Measurements from ENCODE around the gene CUEDC1. TPM values are rescaled to one million over a fixed set of nuclear protein-coding genes. Genes with fewer than 3 reads are reported as not detected.

The CUEDC1 gene
- total and polyA plus RNA-seq, 9 of the 15 experiments (the other 6 are each of a cell fraction or from before 2014, with no cell fraction given), result 0.20 to 4.1 (median 1.6) TPM; not detected in 1

GRCh38 chr17:57915985-57916757 is 39.0 kb downstream of the CUEDC1 start:
- H3K79me2 ChIP-seq (ENCODE audit: control insufficient read depth, insufficient read depth, low read length), result no peaks in the 10 kb centered on the region
- H3K9me3 ChIP-seq (replicated peaks; ENCODE audit: control insufficient read depth, insufficient read depth, low read depth, low read length), result no peaks in the 10 kb centered on the region
- H3K9me1 ChIP-seq (ENCODE audit: control insufficient read depth, insufficient read depth, low read length), result no peaks in the 10 kb centered on the region
- no peak for DNase-seq (ENCODE audit: extremely low read depth in 1 of 4, low spot score in 3 of 4)
- FAIRE-seq, result no peak
- no peak overlapping the region for H3K27ac ChIP-seq (ENCODE audit: extremely low read depth, low read depth, low read length)
- ATAC-seq, result no peak
- H3K4me1 ChIP-seq (replicated peaks in 1 of 2; ENCODE audit: control insufficient read depth in 2 of 2, insufficient read depth in 2 of 2, low read length in 2 of 2), result 0 out of 5 replicates have a peak, but pooled peaks cover 0 to 5% of the 10 kb centered on the region in 2 experiments
- no peaks in the 10 kb centered on the region for H4K20me1 ChIP-seq (replicated peaks; ENCODE audit: control insufficient read depth, insufficient read depth, low read length)
- BruUV-seq (replicated peaks), result no TSS peak
- no peaks in the 10 kb centered on the region for H3K36me3 ChIP-seq (ENCODE audit: control insufficient read depth, insufficient read depth, low read length)
- CTCF ChIA-PET (ENCODE audit: low intra/inter-chr PET ratio), result no interaction called here
- no peak overlapping the region for H3K9ac ChIP-seq (ENCODE audit: insufficient read depth in 1 of 2, low read depth in 2 of 2, low read length in 2 of 2)
- TF ChIP-seq NR0B1 (IDR thresholded peaks at IDR 0.05; ENCODE audit: partially characterized antibody) (no peak), ZNF668 (CRISPR knock-in tag; IDR thresholded peaks at IDR 0.05) (no peak), PHB (CRISPR knock-in tag; IDR thresholded peaks at IDR 0.05) (no peak), FUS (optimal IDR thresholded peaks at IDR 0.05; ENCODE audit: low read depth, low read length) (no peak), ZC3H11A (IDR thresholded peaks at IDR 0.05; ENCODE audit: low read depth, low read length) (no peak)
- intact Hi-C loops (cut with micrococcal nuclease) (no loop called here), in situ Hi-C loops (cut with MboI) (no loop called here)
- H3K27me3 ChIP-seq (ENCODE audit: control insufficient read depth in 2 of 2, insufficient read depth in 2 of 2, low read length in 2 of 2), result peaks cover 13 to 69% of the 10 kb centered on the region in 2 experiments
- no peak overlapping the region for H3K4me3 ChIP-seq
- POLR2A ChIA-PET, result no interaction called here
- no peak overlapping the region for H3K4me2 ChIP-seq (ENCODE audit: insufficient read depth, low read length)
- no peak overlapping the region for H2AFZ ChIP-seq (ENCODE audit: low read depth, low read length)
- 14% methylated on average over 17 of the region's 19 CpGs for WGBS (ENCODE audit: insufficient coverage, low coverage, missing lambda C conversion rate)
